HFFc6 (cell line): ENCODE results near the gene KCNJ12. TPM values are rescaled to one million over a fixed set of nuclear protein-coding genes. Genes with fewer than 3 reads are reported as not detected.

Experiments used
- DNase-seq: peaks from one replicate; pipeline ENCODE4 v3.0.0-alpha.2; 2018
- H3K27ac Mint-ChIP-seq: 2 replicates; pipeline ENCODE4 v1.8.0; 2020; ENCODE audit warnings: mild to moderate bottlenecking, mixed read lengths
- H3K27me3 Mint-ChIP-seq: 2 replicates; pipeline ENCODE4 v1.8.0; 2021; ENCODE audit warnings: mild to moderate bottlenecking, moderate library complexity, mixed read lengths; ENCODE audit not compliant: insufficient read depth
- H3K36me3 Mint-ChIP-seq: 2 replicates; pipeline ENCODE4 v1.8.0; 2021; ENCODE audit warnings: low read depth, mixed read lengths
- H3K4me1 Mint-ChIP-seq: 2 replicates; pipeline ENCODE4 v1.8.0; 2020; ENCODE audit warnings: low read depth, mixed read lengths
- H3K4me3 Mint-ChIP-seq: 2 replicates; pipeline ENCODE4 v1.8.0; 2020; ENCODE audit warnings: mild to moderate bottlenecking, moderate library complexity, mixed read lengths
- H3K9me3 Mint-ChIP-seq: 2 replicates; pipeline ENCODE4 v1.8.0; 2020; ENCODE audit warnings: mild to moderate bottlenecking, mixed read lengths
- CTCF ChIP-seq: fragments of 200-600 bp; sonication (generic); IDR thresholded peaks from 2 replicates; pipeline ENCODE4 v1.5.0; 2021; ENCODE audit warnings: antibody characterized with exemption, mild to moderate bottlenecking
- total RNA-seq, 6 experiments: library from RNA; stranded (reverse); fragmentation: NEBNext Ultra II Directional; extraction: Animal tissue kit (Norgen Biotek cat#: 25700); gene quantifications; 2 replicates in 1 of 6; 3 replicates in 5 of 6; pipeline ENCODE4 v1.2.3, GENCODE V29; 2021

Gene KCNJ12
- total RNA-seq, 6 experiments from 2014 or later = not detected

GRCh38 chr17:21372256-21372954, 3.8 kb upstream of the KCNJ12 start:
- TF ChIP-seq CTCF = no peak
- Mint-ChIP-seq H3K9me3 (no peaks in the 10 kb centered on the region), H3K27ac (no peak overlapping the region), H3K4me3 (no peak overlapping the region), H3K27me3 (peaks cover 37% of the 10 kb centered on the region), H3K4me1 (no peaks in the 10 kb centered on the region), H3K36me3 (no peaks in the 10 kb centered on the region)
- no peak for DNase-seq

DNA sequence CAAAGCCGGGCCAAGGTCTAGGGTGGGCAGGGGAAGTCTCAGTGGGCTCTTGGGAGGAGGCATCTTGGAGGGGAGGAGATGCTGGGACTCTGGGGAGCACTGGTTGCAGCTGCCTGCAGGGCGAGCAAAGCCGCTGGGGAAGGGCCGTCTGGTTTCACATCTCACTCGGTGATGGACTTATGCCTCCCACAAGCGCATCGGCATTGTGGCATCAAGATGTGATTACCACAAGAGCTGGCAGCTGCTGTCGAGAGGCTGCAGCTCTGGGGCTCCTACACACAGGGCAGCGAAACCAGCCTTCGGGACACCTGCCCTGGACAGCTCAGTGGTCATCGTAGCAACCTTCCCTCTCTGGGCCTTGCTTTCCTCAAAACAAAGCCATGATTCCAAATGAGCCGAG, 3.1 kb upstream of the KCNJ12 start:
- no peak for DNase-seq
- no peak overlapping the region for H3K4me3 Mint-ChIP-seq
- H3K27me3 Mint-ChIP-seq = peaks cover 36% of the 10 kb centered on the region
- no peak overlapping the region for H3K27ac Mint-ChIP-seq
- no peak for TF ChIP-seq CTCF
- H3K36me3 Mint-ChIP-seq = no peaks in the 10 kb centered on the region
- no peaks in the 10 kb centered on the region for H3K4me1 Mint-ChIP-seq
- no peaks in the 10 kb centered on the region for H3K9me3 Mint-ChIP-seq

DNA sequence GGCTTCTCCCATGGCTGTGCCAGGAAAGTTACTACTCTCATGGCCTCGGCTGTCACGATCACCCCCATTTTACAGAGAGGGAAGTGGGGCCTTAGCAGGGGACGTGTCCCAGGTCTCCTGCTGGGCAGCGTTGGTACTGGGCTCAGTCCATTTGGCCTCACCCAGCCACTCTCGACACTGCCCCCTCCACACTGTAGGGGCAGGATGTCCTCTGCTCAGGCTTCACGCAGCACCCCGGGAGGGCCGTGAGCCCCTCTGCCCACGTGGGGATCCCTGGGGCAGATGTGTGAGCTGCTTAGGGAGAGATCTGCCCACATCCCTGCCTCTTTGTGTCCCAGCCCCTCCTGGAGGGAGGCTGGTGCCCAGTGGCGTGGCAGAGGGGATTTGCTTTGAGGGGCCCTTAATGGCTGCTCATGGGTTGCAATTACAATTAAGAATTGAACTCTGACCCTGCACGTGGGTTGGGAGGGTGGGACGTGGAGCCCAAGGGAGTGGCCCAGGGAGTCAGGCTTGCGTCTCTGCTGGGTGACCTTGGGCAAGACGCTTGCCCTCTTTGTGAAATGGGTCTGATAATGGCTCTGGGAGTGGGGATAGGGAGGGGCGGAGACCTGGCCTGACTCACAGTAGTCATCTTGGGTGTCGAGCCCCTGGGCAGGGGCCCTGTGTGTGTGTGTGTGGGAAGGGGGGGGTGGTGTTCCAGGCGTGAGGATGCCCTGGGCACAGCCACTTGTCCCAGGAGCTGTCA, 2.3 kb upstream of the KCNJ12 start:
- H3K4me3 Mint-ChIP-seq = no peak overlapping the region
- TF ChIP-seq CTCF = peak; percentile 35; the same call in 1 of the 2 replicates
- H3K27me3 Mint-ChIP-seq = peaks cover 31% of the 10 kb centered on the region
- DNase-seq = no peak
- no peak overlapping the region for H3K27ac Mint-ChIP-seq
- no peaks in the 10 kb centered on the region for H3K36me3 Mint-ChIP-seq
- no peaks in the 10 kb centered on the region for H3K4me1 Mint-ChIP-seq
- no peaks in the 10 kb centered on the region for H3K9me3 Mint-ChIP-seq

- no peaks in the 10 kb centered on the region for H3K4me1 Mint-ChIP-seq
- H3K4me3 Mint-ChIP-seq = no peak overlapping the region
- H3K27me3 Mint-ChIP-seq = peaks cover 31% of the 10 kb centered on the region
- no peaks in the 10 kb centered on the region for H3K9me3 Mint-ChIP-seq
- no peak for TF ChIP-seq CTCF
- no peak for DNase-seq
- no peaks in the 10 kb centered on the region for H3K36me3 Mint-ChIP-seq
- no peak overlapping the region for H3K27ac Mint-ChIP-seq
These were observed 1.6 kb upstream of the KCNJ12 start for GRCh38 chr17:21374441-21375161.

DNA sequence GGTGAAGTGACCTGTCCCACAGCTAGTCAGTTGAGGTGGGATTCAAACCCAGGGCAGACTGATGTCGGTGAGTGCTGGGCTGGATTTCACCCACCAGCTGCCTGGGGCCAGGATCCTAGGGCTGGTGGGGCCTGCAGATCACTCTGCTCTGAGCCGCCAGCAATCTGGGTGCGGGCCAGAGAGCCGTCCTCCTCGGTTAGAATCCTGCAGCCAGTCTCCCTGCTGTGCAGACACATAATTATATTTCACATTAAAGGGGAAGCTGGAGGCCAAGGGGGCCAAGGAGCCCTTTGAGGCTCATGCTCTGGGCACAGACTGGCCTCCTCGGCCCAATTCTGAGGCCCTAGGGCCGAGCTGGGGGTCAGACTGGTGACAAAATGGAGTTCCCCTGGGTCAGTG, 996 bp upstream of the KCNJ12 start:
- H3K4me1 Mint-ChIP-seq = no peaks in the 10 kb centered on the region
- H3K4me3 Mint-ChIP-seq = no peak overlapping the region
- H3K9me3 Mint-ChIP-seq = no peaks in the 10 kb centered on the region
- DNase-seq = no peak
- peaks cover 29% of the 10 kb centered on the region for H3K27me3 Mint-ChIP-seq
- TF ChIP-seq CTCF = no peak
- no peak overlapping the region for H3K27ac Mint-ChIP-seq
- no peaks in the 10 kb centered on the region for H3K36me3 Mint-ChIP-seq
